ENCODE results near the gene NMT1. TPM values are rescaled to one million over a fixed set of nuclear protein-coding genes. Genes with fewer than 3 reads are reported as not detected.

NMT1 gene
- polyA plus RNA-seq, 6 donors from 2014 or later: 29.2 to 98.6 (median 55.5) TPM

GRCh38 chr17:45073414-45074070 is 12.4 kb downstream of the NMT1 start:
- peaks cover 12 to 47% (median 25%) of the 10 kb centered on the region in 3 donors for H3K4me1 Mint-ChIP-seq
- no peaks in the 10 kb centered on the region for H3K9me3 Mint-ChIP-seq
- H3K4me3 Mint-ChIP-seq: peak overlapping the region in 1 of 8 donors; percentile 54
- peaks cover 0 to 4% of the 10 kb centered on the region in 2 donors for H3K36me3 Mint-ChIP-seq
- ATAC-seq (ENCODE audit: low read depth in 2 of 2) (no peak), DNase-seq (no peak)
- H3K27ac Mint-ChIP-seq: peak overlapping the region in 2 of 6 donors; percentile 27 to 78
- no peaks in the 10 kb centered on the region for H3K27me3 Mint-ChIP-seq

DNA sequence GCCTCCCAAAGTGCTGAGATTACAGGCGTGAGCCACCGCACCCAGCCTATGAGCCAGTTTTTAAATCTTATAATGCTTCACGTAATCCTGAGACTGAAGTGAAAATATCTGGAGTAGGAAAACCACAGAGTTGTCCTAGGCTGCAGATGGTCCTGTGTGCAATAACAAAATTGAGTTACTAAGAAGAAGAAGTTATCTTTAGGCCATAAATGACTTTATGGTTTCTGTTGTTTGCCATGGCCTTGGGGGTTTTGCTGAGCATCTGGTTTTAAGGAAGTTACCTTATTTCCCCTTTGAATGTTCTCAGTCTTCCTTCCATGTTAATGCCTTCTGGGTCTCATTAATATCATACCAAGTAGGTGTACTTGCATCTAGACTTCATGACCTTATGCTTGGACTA is 16.5 kb downstream of the NMT1 start:
- H3K4me3 Mint-ChIP-seq: peak overlapping the region in 3 of 8 donors; percentile 3 to 45 (median 16)
- ATAC-seq (ENCODE audit: low read depth in 2 of 2) (peak; percentile 81 to 89), DNase-seq (peak; percentile 18)
- peaks cover 12 to 45% (median 25%) of the 10 kb centered on the region in 3 donors for H3K4me1 Mint-ChIP-seq
- no peaks in the 10 kb centered on the region for H3K27me3 Mint-ChIP-seq
- peaks cover 7 to 11% of the 10 kb centered on the region in 2 donors for H3K36me3 Mint-ChIP-seq
- H3K9me3 Mint-ChIP-seq: no peaks in the 10 kb centered on the region
- peak overlapping the region; percentile 56 to 92 (median 74) for H3K27ac Mint-ChIP-seq

DNA sequence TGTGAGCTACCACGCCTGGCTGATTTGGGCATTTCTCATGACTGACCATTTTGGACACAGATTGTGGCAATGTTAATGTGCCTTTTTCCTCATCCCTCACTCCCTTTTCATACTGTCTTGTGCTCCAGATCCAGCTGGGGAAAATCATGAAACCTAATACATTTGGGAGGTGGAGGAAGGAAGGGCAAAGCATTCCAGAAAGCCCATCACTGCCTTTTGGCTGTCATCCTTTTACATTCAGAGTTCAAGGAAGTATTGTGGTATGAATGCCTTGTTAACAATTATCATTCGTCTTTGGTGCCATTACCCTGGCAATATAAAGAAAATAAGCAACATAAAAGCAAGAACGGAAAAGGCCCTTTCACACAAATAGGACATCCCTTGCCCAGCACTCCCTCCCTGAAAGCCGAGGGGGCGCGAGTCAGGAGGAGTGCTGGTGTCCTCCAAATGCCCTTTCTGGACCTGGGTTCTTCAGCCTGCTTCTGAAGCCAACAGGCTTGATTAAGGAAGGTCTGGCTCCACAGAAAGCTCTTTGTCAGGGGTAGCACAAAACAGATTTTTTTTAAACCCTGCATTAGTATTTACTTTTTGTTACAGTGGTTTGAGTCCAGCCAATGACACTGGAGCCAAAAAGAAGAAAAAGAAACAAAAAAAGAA is 20.1 kb downstream of the NMT1 start:
- DNase-seq (no peak), ATAC-seq (ENCODE audit: low read depth in 2 of 2) (no peak)
- peaks cover 7 to 8% of the 10 kb centered on the region in 2 donors for H3K36me3 Mint-ChIP-seq
- no peaks in the 10 kb centered on the region for H3K27me3 Mint-ChIP-seq
- H3K4me1 Mint-ChIP-seq: peaks cover 12 to 32% (median 19%) of the 10 kb centered on the region in 3 donors
- H3K4me3 Mint-ChIP-seq: peak overlapping the region in 1 of 8 donors; percentile 30
- peak overlapping the region in 2 of 6 donors; percentile 44 to 67 for H3K27ac Mint-ChIP-seq
- H3K9me3 Mint-ChIP-seq: no peaks in the 10 kb centered on the region

DNA sequence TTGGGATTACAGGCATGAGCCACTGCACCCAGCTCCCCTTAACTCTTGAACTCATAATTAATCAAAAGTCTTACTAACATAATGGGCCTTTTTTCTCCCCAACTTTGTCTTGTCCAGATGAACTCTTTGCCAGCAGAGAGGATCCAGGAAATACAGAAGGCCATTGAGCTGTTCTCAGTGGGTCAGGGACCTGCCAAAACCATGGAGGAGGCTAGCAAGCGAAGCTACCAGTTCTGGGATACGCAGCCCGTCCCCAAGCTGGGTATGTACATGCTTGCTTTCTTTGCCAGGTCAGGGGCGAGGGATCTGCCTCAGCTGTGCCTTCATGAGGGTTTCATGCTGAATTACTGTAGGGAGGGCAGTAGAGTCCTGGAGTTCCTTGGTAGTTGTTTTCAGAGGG is 25.3 kb downstream of the NMT1 start:
- H3K27me3 Mint-ChIP-seq: no peaks in the 10 kb centered on the region
- no peak for DNase-seq
- no peaks in the 10 kb centered on the region for H3K9me3 Mint-ChIP-seq
- H3K4me1 Mint-ChIP-seq: peaks cover 0 to 3% (median under 1%) of the 10 kb centered on the region in 3 donors
- H3K36me3 Mint-ChIP-seq: peaks cover 12 to 15% of the 10 kb centered on the region in 2 donors
- no peak for ATAC-seq (ENCODE audit: low read depth in 2 of 2)
- no peak overlapping the region for H3K4me3 Mint-ChIP-seq
- no peak overlapping the region for H3K27ac Mint-ChIP-seq

- Mint-ChIP-seq H3K27me3 (no peaks in the 10 kb centered on the region), H3K27ac (no peak overlapping the region), H3K4me3 (no peak overlapping the region), H3K4me1 (peaks cover 0 to 3% (median 0%) of the 10 kb centered on the region in 3 donors), H3K36me3 (peaks cover 12 to 15% of the 10 kb centered on the region in 2 donors), H3K9me3 (no peaks in the 10 kb centered on the region)
- DNase-seq: no peak
- no peak for ATAC-seq (ENCODE audit: low read depth in 2 of 2)
These were observed 25.9 kb downstream of the NMT1 start for GRCh38 chr17:45086865-45087503.

DNA sequence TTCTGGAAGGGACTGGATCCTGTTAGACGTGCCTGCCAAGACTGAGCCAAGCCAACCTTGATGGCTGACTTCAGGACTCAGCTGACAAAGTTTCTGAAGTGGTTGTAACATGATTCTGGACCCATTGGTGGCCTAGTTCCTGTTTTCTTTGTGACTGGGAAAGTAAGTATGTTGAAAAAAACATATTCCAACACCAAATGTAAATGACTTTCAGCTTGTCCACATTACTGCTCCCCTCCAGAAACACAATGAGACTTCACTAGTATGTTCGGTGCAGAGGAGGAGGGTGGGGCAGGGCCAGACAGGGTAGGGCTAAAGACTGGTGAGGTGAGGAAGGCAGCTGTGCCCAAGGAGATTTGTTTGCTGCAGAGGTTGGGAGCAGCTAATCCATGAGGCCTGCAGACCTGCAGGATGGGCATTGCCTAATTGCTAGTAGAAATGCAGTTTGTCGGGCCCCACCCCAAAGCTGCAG is 26.4 kb downstream of the NMT1 start:
- H3K27ac Mint-ChIP-seq: no peak overlapping the region
- ATAC-seq (ENCODE audit: low read depth in 2 of 2): no peak
- peaks cover 15 to 18% of the 10 kb centered on the region in 2 donors for H3K36me3 Mint-ChIP-seq
- H3K9me3 Mint-ChIP-seq: no peaks in the 10 kb centered on the region
- no peak for DNase-seq
- no peak overlapping the region for H3K4me3 Mint-ChIP-seq
- H3K4me1 Mint-ChIP-seq: peaks cover 0 to 3% (median 0%) of the 10 kb centered on the region in 3 donors
- H3K27me3 Mint-ChIP-seq: no peaks in the 10 kb centered on the region

DNA sequence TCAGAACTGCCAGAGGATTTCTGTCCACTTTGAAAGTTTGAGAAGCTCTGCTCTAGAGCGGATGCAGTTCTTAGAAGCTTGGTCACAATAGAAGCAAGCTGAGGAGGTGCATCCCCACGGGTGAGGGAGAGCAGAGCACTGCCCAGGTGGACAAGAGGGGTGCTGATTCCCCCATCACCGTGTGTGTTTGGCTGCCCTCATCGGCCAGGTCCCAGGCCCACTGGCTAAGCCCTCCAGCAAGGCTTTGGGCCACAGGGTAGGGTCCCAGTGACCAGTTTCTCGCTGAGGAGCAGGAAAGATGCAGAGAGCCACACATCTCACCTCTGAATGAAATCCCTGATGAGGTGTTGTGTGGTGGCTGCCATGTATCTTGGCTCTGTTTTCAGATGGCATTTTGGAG is 26.9 kb downstream of the NMT1 start:
- H3K27ac Mint-ChIP-seq: peak overlapping the region in 2 of 6 donors; percentile 59 to 79
- no peaks in the 10 kb centered on the region for H3K27me3 Mint-ChIP-seq
- H3K9me3 Mint-ChIP-seq: no peaks in the 10 kb centered on the region
- H3K4me3 Mint-ChIP-seq: no peak overlapping the region
- H3K36me3 Mint-ChIP-seq: peaks cover 18% of the 10 kb centered on the region in 2 donors
- DNase-seq (no peak), ATAC-seq (ENCODE audit: low read depth in 2 of 2) (no peak)
- H3K4me1 Mint-ChIP-seq: peaks cover 0 to 3% (median 0%) of the 10 kb centered on the region in 3 donors

- H3K27me3 Mint-ChIP-seq: no peaks in the 10 kb centered on the region
- no peak for DNase-seq
- peaks cover 18 to 19% of the 10 kb centered on the region in 2 donors for H3K36me3 Mint-ChIP-seq
- no peaks in the 10 kb centered on the region for H3K9me3 Mint-ChIP-seq
- no peak overlapping the region for H3K4me3 Mint-ChIP-seq
- H3K27ac Mint-ChIP-seq: peak overlapping the region in 1 of 6 donors; percentile 81
- no peak for ATAC-seq (ENCODE audit: low read depth in 2 of 2)
- H3K4me1 Mint-ChIP-seq: peaks cover 0 to 3% (median 0%) of the 10 kb centered on the region in 3 donors
These were observed 27.6 kb downstream of the NMT1 start for GRCh38 chr17:45088741-45089140.

DNA sequence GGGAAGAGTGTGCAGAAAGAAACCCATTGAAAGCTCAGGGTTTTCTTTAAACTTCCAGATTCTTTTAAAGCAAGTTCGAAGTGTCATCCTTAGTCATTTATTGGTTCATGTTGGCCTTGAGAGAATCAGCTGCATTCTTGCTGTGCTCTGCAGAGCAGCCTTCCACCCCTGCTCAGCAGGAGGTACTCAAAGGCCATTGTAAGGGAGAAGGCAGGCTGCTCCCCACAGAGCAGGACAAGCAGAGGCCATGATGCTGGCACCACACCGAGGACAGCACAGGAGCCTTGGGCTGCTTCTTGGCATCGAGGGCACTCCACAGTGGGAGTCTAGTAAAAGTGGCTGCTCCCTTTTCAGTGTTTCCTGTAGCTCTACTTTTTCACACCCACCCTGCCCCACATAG is 29.6 kb downstream of the NMT1 start:
- H3K4me3 Mint-ChIP-seq: no peak overlapping the region
- peaks cover 0 to 3% (median 0%) of the 10 kb centered on the region in 3 donors for H3K4me1 Mint-ChIP-seq
- H3K9me3 Mint-ChIP-seq: no peaks in the 10 kb centered on the region
- peaks cover 18 to 19% of the 10 kb centered on the region in 2 donors for H3K36me3 Mint-ChIP-seq
- peak overlapping the region in 2 of 6 donors; percentile 36 to 54 for H3K27ac Mint-ChIP-seq
- no peak for DNase-seq
- no peaks in the 10 kb centered on the region for H3K27me3 Mint-ChIP-seq
- no peak for ATAC-seq (ENCODE audit: low read depth in 2 of 2)

DNA sequence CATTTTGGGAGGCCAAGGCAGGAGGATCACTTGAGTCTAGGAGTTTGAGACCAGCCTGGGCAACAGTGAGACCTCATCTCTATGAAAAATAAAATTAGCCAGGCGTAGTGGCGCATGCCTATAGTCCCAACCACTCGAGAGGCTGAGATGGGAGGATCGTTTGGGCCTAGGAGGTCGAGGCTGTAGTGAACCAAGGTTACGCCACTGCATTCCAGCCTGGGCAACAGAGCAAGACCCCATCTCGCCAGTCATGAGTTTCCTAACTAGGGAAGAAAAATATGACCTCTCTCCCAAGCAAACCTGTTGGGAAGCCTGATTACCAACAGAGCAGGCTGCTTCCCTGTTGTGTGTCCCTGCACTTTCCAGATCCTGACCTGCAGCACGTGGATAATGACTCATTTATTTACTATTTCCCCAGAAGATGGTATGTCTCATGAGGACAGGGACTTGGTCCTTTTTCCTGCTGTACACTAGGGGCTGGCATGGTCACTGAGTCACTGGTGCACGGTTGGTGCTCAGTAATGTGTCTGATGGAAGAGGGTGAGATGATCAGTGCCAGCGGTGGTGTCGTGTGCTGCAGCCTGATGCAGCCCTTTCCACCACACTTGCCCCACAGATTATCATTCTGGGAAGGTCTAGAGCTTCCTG is 30.8 kb downstream of the NMT1 start:
- DNase-seq (no peak), ATAC-seq (ENCODE audit: low read depth in 2 of 2) (no peak)
- H3K4me3 Mint-ChIP-seq: no peak overlapping the region
- H3K9me3 Mint-ChIP-seq: no peaks in the 10 kb centered on the region
- peak overlapping the region in 1 of 6 donors; percentile 12 for H3K27ac Mint-ChIP-seq
- H3K36me3 Mint-ChIP-seq: peaks cover 25 to 29% of the 10 kb centered on the region in 2 donors
- H3K27me3 Mint-ChIP-seq: no peaks in the 10 kb centered on the region
- peaks cover 0 to 8% (median 0%) of the 10 kb centered on the region in 3 donors for H3K4me1 Mint-ChIP-seq

DNA sequence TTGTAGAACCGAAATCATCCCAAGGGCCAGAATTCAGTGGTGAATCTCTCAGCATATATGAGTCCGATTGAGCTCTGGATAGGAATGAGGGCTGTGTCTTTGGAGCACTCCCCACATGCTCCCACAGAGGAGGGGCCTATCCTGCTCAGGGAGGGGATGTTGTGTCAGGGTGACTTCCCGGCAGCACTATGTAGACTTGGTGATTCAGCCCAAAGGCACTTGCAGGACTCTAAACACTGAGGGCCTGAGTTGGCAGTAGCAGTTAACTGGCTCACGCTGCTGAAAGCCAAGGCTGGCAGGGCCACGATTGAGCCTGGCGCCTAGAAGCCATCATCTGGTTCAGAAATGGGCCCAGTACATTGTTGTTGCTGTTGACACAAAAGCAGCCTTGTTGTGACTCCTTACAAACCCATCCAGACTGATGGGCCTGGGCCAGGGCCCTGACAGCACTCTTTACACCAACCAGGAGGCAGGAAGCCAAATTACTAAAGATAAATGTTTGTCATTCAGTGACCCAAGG is 31.9 kb downstream of the NMT1 start:
- Mint-ChIP-seq H3K4me3 (peak overlapping the region in 1 of 8 donors; percentile 63), H3K36me3 (peaks cover 20 to 34% of the 10 kb centered on the region in 2 donors), H3K9me3 (no peaks in the 10 kb centered on the region), H3K4me1 (peaks cover 0 to 8% (median 2%) of the 10 kb centered on the region in 3 donors), H3K27me3 (no peaks in the 10 kb centered on the region), H3K27ac (no peak overlapping the region)
- DNase-seq: no peak
- no peak for ATAC-seq (ENCODE audit: low read depth in 2 of 2)

GRCh38 chr17:45093444-45094110 is 32.5 kb downstream of the NMT1 start:
- peaks cover 21 to 38% of the 10 kb centered on the region in 2 donors for H3K36me3 Mint-ChIP-seq

More at GRCh38 chr17:45093444-45094110, 32.5 kb downstream of the NMT1 start:
- Mint-ChIP-seq H3K4me3 (no peak overlapping the region), H3K27me3 (no peaks in the 10 kb centered on the region), H3K4me1 (peaks cover 0 to 8% (median 4%) of the 10 kb centered on the region in 3 donors), H3K27ac (peak overlapping the region in 1 of 6 donors; percentile 65), H3K9me3 (no peaks in the 10 kb centered on the region)
- DNase-seq (no peak), ATAC-seq (ENCODE audit: low read depth in 2 of 2) (no peak)

Data from naive B cell (primary cell).